Activated CD4-positive, alpha-beta T cell treated with anti-CD3 and anti-CD28 coated beads, Interleukin-2, amount 10 ng/mL, durations not matched to agents 24 days and 14 days (primary cell): Measurements from ENCODE around the gene C10orf67. TPM values are rescaled to one million over a fixed set of nuclear protein-coding genes. Genes with fewer than 3 reads are reported as not detected.
A peak's percentile ranks its signal among the peaks of the same experiment; 100 is the strongest.
"Not testable (repeated sequence)": the region's sequence is repeated elsewhere in the genome, so short reads cannot be mapped to it uniquely, and the experiment has no call there.

Experiments
- DNase-seq: peaks from one replicate; pipeline ENCODE4 v3.0.0; 2022
- H3K27ac Mint-ChIP-seq: one replicate; pipeline ENCODE4 v1.8.0; 2022; ENCODE audit warnings: mild to moderate bottlenecking, mixed read lengths
- H3K27me3 Mint-ChIP-seq: one replicate; pipeline ENCODE4 v1.8.0; 2022; ENCODE audit warnings: mixed read lengths
- H3K36me3 Mint-ChIP-seq: one replicate; pipeline ENCODE4 v1.8.0; 2022; ENCODE audit warnings: low read depth, mild to moderate bottlenecking, mixed read lengths
- H3K4me1 Mint-ChIP-seq: one replicate; pipeline ENCODE4 v1.8.0; 2021; ENCODE audit warnings: mixed read lengths
- H3K4me3 Mint-ChIP-seq: one replicate; pipeline ENCODE4 v1.8.0; 2022; ENCODE audit warnings: mild to moderate bottlenecking, moderate library complexity, mixed read lengths
- H3K9me3 Mint-ChIP-seq: one replicate; pipeline ENCODE4 v1.8.0; 2021; ENCODE audit warnings: mixed read lengths
- intact Hi-C: fragments of 100-400 bp; cut with micrococcal nuclease; formaldehyde crosslinking; loops from one replicate; pipeline ENCODE4 v1.15.1; 2023
- total RNA-seq: library from RNA; stranded (reverse); gene quantifications from 2 replicates; pipeline ENCODE4 v1.2.3, GENCODE V29; 2022

The C10orf67 gene
- total RNA-seq, 1 donor from 2014 or later = 0.16 TPM

GRCh38 chr10:23354630-23355279 lies 10.2 kb upstream of the C10orf67 start:
- Mint-ChIP-seq H3K4me1 (no peaks in the 10 kb centered on the region), H3K27ac (no peak overlapping the region), H3K4me3 (no peak overlapping the region), H3K27me3 (peaks cover 3% of the 10 kb centered on the region), H3K9me3 (no peaks in the 10 kb centered on the region), H3K36me3 (no peaks in the 10 kb centered on the region)
- no peak for DNase-seq
- intact Hi-C loops = no loop called here

- intact Hi-C loops = no loop called here
- Mint-ChIP-seq H3K4me3 (no peak overlapping the region), H3K27me3 (peaks cover 3% of the 10 kb centered on the region), H3K27ac (no peak overlapping the region), H3K9me3 (no peaks in the 10 kb centered on the region), H3K4me1 (no peaks in the 10 kb centered on the region), H3K36me3 (no peaks in the 10 kb centered on the region)
- no peak for DNase-seq
Observed at GRCh38 chr10:23351926-23352519, 7.4 kb upstream of the C10orf67 start.

- intact Hi-C loops, H3K4me3 Mint-ChIP-seq, H3K36me3 Mint-ChIP-seq, H3K27ac Mint-ChIP-seq, DNase-seq, H3K9me3 Mint-ChIP-seq, H3K4me1 Mint-ChIP-seq, H3K27me3 Mint-ChIP-seq: not testable (repeated sequence)
Observed at GRCh38 chr10:23350706-23351105, 6.1 kb upstream of the C10orf67 start.

DNA sequence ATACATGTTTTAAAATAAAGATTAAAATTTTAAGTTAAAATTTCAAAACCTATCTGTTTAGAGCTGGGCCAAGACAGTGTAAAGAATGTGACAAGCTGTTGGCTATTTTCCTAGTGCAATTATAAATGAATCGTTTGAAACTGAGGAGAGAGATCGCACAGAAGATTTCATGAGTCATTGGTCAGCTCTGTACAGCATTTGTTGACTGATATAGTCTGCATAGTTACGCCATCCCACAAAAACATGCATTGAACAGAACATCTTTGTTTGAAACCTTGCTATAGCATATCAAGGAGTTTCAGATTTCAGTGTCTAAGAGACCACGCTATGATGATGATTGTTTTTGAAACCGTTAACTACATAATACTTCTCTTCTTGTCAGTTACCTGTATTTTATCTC lies 1.3 kb upstream of the C10orf67 start:
- Mint-ChIP-seq H3K4me1 (peaks cover 24% of the 10 kb centered on the region), H3K4me3 (no peak overlapping the region), H3K27ac (no peak overlapping the region), H3K27me3 (peaks cover 3% of the 10 kb centered on the region), H3K9me3 (no peaks in the 10 kb centered on the region), H3K36me3 (no peaks in the 10 kb centered on the region)
- intact Hi-C loops = loop anchor here (2.0 kb wide), 1 partner anchor 17 kb away; no protein-coding TSS in a partner anchor
- no peak for DNase-seq

DNA sequence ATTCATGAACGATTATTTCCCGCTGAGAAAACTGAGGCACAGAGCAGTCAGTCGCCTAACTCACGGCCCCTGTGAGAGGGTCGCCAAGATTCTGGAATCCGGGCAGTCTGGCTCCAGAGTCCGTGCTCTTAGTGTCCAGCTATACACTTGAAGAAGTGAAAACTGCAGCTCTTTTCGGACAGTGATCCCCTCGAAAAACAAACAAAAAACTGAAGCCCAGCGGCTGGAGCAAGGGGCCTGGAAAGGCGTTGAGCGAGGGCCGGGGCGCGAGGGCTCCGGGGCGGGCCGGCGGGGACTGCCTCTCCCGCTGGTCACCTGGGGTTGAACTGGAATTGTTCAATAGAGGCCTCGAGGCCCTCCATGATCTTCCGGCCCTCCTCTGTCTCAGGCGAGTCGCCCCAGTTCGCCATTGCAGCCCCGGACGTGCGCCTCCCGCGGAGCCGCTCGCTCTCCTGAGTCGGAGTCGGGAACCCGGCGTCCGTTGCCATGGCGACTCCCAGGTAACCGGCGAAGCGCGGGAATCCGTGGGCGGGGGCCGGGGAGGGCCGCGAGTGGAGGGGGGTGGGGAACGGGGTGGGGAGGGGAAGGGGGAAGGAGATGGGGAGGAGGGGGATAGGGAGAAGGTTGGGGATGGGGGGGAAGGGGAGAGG lies 881 bp downstream of the C10orf67 start:
- intact Hi-C loops = loop anchor here (2.0 kb wide), 1 partner anchor 19 kb away; no protein-coding TSS in a partner anchor
- no peaks in the 10 kb centered on the region for H3K36me3 Mint-ChIP-seq
- DNase-seq = peak; percentile 85
- H3K4me1 Mint-ChIP-seq = peaks cover 40% of the 10 kb centered on the region
- peak overlapping the region; percentile 93 for H3K4me3 Mint-ChIP-seq
- H3K9me3 Mint-ChIP-seq = no peaks in the 10 kb centered on the region
- no peaks in the 10 kb centered on the region for H3K27me3 Mint-ChIP-seq
- peak overlapping the region; percentile 87 for H3K27ac Mint-ChIP-seq

DNA sequence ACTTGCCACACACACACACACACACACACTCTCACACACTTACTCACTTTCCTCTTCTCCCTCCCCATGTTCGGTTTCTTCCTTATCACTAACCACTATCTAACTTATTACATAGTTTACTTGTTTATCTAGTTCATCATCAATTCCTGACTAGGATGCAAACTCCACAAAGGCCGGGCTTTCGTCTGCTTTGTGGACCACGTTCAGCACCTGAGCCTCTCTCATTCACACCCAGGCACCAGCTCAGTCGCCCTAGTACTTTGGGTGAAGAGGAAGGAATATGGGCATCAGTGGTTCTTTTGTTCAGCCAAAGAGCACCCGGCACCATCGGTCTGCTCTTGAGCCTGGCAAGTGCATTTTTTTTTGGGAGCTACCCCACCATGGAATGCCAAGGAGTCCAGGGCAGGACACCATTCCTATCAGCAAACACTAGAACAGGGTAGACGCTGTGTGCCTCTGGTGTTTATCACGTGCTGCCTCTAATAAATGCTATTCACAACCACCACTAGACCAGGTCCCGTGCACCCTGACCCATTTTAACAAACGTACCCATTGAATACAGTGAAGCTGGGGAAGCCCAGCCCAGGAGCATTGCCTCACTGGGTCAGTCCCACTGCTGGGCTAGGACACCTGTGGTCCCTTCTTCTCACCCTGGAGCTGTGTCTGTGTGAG lies 2.2 kb downstream of the C10orf67 start:
- Mint-ChIP-seq H3K4me3 (no peak overlapping the region), H3K4me1 (peaks cover 46% of the 10 kb centered on the region), H3K9me3 (no peaks in the 10 kb centered on the region), H3K27me3 (no peaks in the 10 kb centered on the region), H3K36me3 (no peaks in the 10 kb centered on the region), H3K27ac (no peak overlapping the region)
- no peak for DNase-seq
- intact Hi-C loops = no loop called here

DNA sequence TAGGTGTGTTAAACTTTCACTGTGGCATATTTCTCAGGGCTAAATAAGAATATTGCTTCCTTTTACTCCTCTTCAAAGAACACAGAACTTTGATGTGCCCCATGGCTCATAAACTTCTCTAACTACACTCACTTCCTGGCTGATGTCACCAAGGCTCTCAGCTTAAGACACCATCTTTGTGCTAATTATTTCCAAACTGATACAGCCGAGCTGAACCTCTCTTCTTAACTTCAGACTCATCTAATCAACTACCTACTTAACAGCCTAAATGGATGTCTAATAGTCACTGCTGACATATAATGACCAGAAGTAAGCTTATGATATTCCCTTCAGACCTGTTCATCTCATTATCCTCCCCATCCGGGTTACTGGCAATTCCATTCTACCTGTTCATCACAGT lies 3.6 kb downstream of the C10orf67 start:
- Mint-ChIP-seq H3K4me3 (peak overlapping the region; percentile 2), H3K4me1 (peaks cover 48% of the 10 kb centered on the region), H3K36me3 (no peaks in the 10 kb centered on the region), H3K9me3 (no peaks in the 10 kb centered on the region), H3K27ac (peak overlapping the region; percentile 5), H3K27me3 (no peaks in the 10 kb centered on the region)
- intact Hi-C loops = loop anchor here (2.0 kb wide), 1 partner anchor 98 kb away; the partner anchor contains the start of gene OTUD1
- DNase-seq = peak; percentile 69

DNA sequence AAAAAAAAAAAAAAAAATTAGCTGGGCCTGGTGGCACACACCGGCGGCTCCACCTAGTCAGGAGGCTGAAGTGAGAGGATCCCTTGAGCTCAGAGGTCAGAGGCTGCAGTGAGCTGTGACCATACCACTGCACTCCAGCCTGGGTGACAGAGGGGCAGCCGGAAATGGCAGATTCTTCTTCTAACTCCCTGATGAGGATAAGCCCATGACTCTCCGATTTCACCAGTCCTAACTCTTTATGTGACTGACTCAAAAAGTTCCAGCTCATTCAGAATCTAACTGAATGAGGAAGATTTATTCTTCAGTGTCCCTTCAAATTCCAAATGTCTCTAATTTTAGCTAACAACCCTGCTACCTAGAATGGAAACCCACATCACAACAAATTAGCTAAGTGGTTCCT lies 4.2 kb downstream of the C10orf67 start:
- Mint-ChIP-seq H3K9me3 (no peaks in the 10 kb centered on the region), H3K27ac (peak overlapping the region; percentile 9), H3K36me3 (no peaks in the 10 kb centered on the region), H3K4me1 (peaks cover 51% of the 10 kb centered on the region), H3K4me3 (no peak overlapping the region), H3K27me3 (no peaks in the 10 kb centered on the region)
- DNase-seq = no peak
- intact Hi-C loops = loop anchor here (2.0 kb wide), 1 partner anchor 98 kb away; the partner anchor contains the start of gene OTUD1

- H3K4me3 Mint-ChIP-seq = no peak overlapping the region
- peaks cover 51% of the 10 kb centered on the region for H3K4me1 Mint-ChIP-seq
- no peaks in the 10 kb centered on the region for H3K36me3 Mint-ChIP-seq
- DNase-seq = no peak
- intact Hi-C loops = loop anchor here (5.0 kb wide), 1 partner anchor 173 kb away; no protein-coding TSS in a partner anchor
- no peaks in the 10 kb centered on the region for H3K27me3 Mint-ChIP-seq
- no peak overlapping the region for H3K27ac Mint-ChIP-seq
- no peaks in the 10 kb centered on the region for H3K9me3 Mint-ChIP-seq
Observed at GRCh38 chr10:23338886-23339285, 5.7 kb downstream of the C10orf67 start.

GRCh38 chr10:23338155-23338828 lies 6.3 kb downstream of the C10orf67 start:
- H3K27me3 Mint-ChIP-seq = no peaks in the 10 kb centered on the region
- DNase-seq = no peak
- no peak overlapping the region for H3K4me3 Mint-ChIP-seq
- no peaks in the 10 kb centered on the region for H3K36me3 Mint-ChIP-seq
- H3K27ac Mint-ChIP-seq = no peak overlapping the region
- H3K4me1 Mint-ChIP-seq = peaks cover 51% of the 10 kb centered on the region
- H3K9me3 Mint-ChIP-seq = no peaks in the 10 kb centered on the region
- intact Hi-C loops = loop anchor here (5.0 kb wide), 1 partner anchor 174 kb away; no protein-coding TSS in a partner anchor

- Mint-ChIP-seq H3K9me3 (no peaks in the 10 kb centered on the region), H3K27me3 (no peaks in the 10 kb centered on the region), H3K4me1 (peaks cover 46% of the 10 kb centered on the region), H3K4me3 (no peak overlapping the region), H3K36me3 (no peaks in the 10 kb centered on the region), H3K27ac (no peak overlapping the region)
- no peak for DNase-seq
- intact Hi-C loops = loop anchor here (5.0 kb wide), 1 partner anchor 175 kb away; no protein-coding TSS in a partner anchor
Observed at GRCh38 chr10:23337616-23338015, 7.0 kb downstream of the C10orf67 start.

GRCh38 chr10:23331567-23332301 lies 12.9 kb downstream of the C10orf67 start:
- H3K27ac Mint-ChIP-seq = peak overlapping the region; percentile 10
- H3K4me1 Mint-ChIP-seq = peaks cover 18% of the 10 kb centered on the region
- DNase-seq = peak; percentile 43
- intact Hi-C loops = loop anchor here (1.0 to 2.0 kb wide), 3 partner anchors 32 to 117 kb away; no protein-coding TSS in a partner anchor
- H3K36me3 Mint-ChIP-seq = peaks cover 2% of the 10 kb centered on the region
- no peaks in the 10 kb centered on the region for H3K27me3 Mint-ChIP-seq
- no peak overlapping the region for H3K4me3 Mint-ChIP-seq
- H3K9me3 Mint-ChIP-seq = no peaks in the 10 kb centered on the region

DNA sequence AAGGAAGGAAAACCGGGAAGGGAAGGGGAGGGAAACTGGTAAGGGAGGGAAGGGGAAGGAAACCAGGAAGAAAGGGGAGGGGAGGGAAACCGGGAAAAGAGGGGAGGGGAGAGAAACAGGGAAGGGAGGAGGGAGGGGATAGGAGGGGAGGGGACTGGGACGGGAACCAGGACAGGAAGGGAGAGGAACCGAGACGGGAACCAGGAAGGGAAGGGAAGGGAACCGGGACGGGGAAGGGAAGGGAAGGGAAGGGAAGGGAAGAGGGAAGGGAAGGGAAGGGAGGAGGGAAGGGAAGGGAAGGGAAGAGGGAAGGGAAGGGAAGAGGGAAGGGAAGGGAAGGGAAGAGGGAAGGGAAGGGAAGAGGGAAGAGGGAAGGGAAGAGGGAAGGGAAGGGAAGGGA lies 13.6 kb downstream of the C10orf67 start:
- intact Hi-C loops = no loop called here
- H3K27ac Mint-ChIP-seq = no peak overlapping the region
- DNase-seq = peak; percentile 15
- H3K4me1 Mint-ChIP-seq = peaks cover 18% of the 10 kb centered on the region
- H3K36me3 Mint-ChIP-seq = peaks cover 2% of the 10 kb centered on the region
- H3K27me3 Mint-ChIP-seq = no peaks in the 10 kb centered on the region
- no peak overlapping the region for H3K4me3 Mint-ChIP-seq
- H3K9me3 Mint-ChIP-seq = no peaks in the 10 kb centered on the region
